NK-92 (cell line): ENCODE measurements around the gene PKN3.
A peak's percentile ranks its signal among the peaks of the same experiment; 100 is the strongest.
"Not testable (repeated sequence)": the region's sequence is repeated elsewhere in the genome, so short reads cannot be mapped to it uniquely, and the experiment has no call there.

Experiments used
- DNase-seq: peaks from one replicate; lab custom pipeline; 2025; ENCODE audit not compliant: unreplicated experiment; lab: John Stamatoyannopoulos, UW

PKN3 gene

DNA sequence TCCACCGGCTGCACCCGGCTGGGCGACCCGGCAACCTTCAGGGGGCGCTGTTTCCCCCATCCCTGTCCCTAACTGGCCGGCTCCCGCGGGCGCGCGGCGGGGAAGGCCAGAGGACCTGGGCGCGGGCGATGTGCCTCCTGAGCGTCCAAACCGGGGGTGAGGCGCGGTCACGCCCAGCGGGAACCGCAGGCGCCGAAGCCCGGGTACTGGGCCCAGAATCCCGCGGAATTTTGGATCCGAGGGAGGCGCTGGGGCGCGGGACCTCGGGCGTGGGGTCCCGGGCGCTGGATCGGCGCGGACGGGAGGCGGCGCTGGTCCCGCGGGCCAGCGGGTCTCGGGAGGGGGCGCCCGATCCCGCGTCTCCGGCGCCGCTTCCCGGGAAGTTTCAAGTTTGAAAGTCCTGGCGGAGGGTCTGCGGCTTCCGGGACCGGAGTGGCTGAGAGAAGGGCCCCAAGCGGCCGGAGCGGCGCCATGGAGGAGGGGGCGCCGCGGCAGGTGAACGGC, at the start of gene PKN3:
Gene PKN3 (plus strand): TSS at position 59 of the 504 bp plus-strand sequence. CDS start 413 bp downstream, at position 472.
- DNase-seq, result no peak

DNA sequence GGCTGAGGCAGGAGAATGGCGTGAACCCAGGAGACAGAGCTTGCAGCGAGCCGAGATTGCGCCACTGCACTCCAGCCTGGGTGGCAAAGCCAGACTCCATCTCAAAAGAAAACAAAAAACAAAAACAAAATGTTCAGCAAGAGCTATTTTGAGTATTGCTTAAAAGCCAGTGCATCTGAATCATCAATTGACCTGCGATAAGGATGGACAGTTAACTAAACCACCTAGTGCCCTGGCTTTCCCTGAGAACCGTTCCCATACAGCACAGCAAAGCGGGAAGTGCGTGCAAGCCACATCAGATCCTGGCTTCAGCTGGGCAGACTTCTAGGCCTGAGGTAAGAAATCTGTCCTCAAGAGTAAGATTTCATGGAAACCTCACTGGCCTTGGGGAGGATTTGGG, 48.4 kb upstream of the PKN3 start:
- DNase-seq, result no peak

DNA sequence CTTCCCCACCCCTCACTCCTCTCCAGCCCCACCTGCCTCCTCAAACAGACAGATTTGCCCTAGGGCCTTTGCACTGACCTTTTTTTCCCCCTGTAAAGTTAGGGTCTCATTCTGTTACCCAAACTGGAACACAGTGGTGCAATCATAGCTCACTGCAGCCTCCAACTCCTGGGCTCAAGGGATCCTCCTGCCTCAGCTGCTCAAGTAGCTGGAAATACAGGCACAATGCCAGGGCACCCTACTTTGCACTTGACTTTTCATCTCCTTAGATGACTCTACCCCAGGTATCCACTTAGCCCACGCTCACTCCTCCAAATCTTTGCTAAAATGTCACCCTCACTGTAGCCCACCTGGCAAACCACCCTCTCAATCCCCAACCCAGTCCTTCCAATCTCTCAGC, 47.8 kb upstream of the PKN3 start:
- no peak for DNase-seq

DNA sequence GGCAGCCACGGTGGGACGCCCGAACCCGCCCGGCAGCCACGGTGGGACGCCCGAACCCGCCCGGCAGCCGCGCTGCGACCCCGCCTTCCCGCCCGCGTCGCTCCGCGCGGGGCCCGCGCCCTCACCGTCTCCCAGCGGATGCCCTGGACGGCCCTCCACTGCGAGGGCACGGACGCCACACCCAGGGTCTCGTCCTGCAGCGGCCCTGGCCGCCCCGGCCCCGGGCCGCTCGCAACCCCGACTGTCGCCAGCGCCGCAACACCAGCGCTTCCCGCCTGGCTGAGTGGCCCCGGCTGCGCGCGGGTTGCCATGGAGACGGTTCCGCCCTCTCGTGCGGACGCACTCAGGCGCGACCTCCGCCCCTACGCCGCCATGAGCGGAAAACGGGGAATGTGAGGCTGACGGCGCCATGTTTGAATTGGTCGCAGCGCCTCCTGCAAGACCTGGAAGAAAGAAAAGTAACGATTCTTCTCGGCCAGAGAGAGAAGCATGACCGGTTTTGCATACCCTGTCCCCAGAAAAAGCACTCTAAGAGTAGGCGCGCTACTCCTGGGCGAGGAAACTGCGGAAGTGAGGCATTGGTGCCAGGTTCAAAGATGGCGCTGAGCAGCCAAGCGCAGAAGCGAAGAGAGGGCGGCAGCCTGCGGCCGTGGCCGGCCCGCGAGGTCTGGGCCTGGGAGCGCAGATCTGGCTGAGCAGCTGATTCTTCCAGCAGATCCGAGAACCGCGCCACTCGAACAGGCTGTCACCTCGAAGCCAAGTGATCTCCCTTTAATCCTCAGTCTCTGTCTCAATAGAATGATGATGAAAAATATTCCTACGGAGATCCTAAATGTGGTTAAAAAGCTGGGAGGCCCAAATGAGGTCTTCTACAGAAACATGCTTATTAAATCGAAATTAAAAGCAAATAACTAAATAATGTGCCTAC, 45.6 kb upstream of the PKN3 start, which contains the start of gene DYNC2I2:
Gene DYNC2I2 (minus strand): TSS at position 432 of the 928 bp plus-strand sequence. CDS start 121 bp downstream, at position 311.
- peak; percentile 52 for DNase-seq

DNA sequence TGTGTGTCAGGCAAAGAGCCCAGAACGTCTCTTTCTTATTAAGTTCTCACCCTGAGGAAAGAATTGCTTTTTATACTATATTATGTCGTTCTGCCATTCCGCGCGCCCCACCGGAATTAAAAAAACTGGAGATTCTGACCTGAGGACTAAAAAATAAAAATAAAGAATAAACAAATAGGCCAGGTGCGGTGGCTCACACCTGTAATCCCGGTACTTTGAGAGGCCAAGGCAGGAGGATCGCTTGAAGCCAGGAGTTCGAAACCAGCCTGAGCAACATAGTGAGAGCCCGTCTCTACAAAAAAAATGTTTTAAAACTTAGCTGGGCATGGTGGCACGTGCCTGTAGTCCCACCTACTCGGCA, 45.0 kb upstream of the PKN3 start:
- DNase-seq, result no peak

DNA sequence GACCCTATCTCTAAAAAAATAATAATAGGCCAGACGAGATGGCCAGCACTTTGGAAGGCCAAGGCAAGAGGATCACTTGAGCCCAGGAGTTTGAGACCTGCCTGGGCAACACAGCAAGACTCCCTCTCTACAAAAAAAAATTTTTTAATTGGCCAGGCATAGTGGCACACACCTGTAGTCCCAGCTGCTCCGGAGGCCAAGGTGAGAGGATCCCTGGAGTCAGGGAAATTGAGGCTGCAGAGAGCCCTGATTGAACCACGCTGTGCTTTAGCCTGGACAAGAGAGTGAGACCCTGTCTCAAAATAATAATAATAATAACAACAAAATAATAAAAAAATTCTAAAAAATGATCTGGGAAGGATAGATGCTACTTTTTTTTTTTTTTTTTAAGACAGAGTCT, 44.5 kb upstream of the PKN3 start:
- DNase-seq, result no peak

DNA sequence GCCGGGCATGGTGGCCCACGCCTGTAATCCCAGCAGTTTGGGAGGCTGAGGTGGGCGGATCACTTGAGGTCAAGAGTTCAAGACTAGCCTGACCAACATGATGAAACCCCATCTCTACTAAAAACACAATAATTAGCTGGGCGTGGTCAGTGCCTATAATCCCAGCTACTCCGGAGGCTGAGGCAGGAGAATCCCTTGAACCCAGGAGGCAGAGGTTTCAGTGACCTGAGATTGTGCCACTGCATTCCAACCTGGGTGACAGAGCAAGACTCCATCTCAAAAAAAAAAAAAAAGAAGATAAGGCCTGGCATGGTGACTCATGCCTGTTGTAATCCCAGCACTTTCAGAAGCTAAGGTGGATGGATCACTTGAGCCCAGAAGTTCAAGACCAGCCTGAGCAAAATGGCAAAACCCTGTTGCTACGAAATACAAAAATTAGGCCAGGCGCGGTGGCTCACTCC, 35.8 kb upstream of the PKN3 start:
- not testable (repeated sequence) for DNase-seq

DNA sequence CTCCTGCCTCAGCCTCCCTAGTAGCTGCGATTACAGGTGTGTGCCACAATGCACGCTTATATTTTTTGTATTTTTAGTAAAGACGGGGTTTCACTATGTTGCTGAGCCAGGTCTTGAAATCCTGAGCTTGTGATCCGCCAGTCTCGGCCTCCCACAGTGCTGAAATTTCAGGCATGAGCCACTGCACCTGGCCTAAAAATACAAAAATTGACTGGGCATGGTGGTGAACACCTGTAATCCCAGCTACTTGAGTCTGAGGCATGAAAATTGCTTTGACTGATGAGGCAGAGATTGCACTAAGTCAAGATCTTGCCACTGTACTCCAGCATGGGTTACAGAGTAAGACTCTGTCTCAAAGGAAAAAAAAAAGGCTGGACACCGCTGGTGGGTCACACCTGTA, 32.5 kb upstream of the PKN3 start:
- no peak for DNase-seq

DNA sequence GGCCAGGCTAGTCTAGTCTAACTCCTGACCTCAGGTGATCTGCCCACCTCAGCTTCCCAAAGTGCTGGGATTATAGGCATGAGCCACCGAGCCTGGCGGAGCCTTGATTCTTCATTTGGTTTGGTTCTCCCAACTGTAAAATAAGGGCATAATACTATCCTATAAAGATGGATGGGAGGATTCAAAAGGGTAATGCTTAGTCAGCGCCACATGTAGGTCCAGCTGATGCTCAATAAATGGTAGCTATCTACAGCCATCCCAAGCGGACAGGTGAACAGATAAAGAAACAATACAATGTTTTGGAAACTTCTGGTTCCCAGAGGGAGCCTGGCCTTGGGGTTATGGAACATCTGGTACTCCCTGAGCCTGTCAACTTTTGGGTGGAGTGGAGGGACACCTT, 26.9 kb upstream of the PKN3 start:
- no peak for DNase-seq

DNA sequence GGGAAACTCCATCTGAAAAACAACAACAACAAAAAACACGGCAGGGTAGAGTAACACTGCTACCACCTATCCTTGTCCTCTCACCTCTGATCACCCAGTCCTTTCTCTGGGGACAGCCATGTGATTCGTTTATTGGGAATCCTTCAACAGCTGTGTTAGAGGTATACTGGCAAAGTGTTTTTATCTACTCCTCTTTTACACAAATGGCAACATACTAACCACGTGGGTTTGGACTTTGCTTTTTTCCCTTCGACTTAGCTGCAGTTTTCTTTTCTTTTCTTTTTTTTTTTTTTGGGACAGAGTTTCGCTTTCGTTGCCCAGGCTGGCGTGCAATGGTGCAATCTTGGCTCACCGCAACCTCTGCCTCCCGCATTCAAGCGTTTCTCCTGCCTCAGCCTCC, 24.5 kb upstream of the PKN3 start:
- DNase-seq, result no peak

DNA sequence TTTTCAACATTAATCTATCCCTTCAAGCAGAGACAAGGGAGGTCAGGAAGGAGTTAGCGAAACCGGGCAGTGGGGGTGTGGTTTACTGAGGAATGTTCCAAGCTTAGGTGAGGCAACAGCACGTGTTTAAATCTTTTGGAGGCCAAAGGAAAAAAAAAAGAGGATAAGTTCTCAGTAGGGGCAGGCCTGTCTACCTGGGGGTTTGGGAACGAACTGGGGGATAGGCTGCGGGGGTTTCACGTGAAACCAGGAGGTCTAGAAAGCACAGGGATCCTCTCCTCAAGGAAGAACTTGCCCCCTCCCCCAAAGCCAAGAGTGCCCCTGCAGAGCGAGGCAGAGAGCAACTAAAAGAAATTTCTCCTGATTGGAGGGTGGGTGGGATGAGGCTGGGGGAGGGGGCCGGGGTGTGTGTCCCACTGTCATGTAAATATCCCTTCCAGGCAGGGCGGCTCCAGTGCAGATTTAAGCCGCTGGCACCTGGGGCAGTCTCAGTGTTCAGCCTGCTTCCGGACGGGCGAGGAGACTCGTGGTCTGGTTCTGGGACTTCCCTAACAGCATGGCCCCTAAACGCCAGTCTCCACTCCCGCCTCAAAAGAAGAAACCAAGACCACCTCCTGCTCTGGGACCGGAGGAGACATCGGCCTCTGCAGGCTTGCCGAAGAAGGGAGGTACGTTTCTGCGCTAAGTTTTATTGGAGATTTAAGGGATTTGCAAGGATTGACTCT, 18.8 kb upstream of the PKN3 start:
- DNase-seq, result no peak

DNA sequence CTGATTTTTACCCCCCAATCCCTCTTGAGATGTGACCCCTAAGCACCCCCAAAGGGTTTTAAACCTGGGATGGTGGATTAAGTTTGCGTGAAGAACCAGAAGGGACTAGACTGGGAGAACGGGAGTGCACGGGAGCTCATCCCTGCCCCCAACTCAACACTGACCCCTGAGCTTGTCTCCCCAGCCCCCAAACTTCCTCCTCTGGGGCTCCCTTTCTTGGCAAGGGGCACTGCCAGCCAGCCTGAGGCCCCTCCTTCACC, 18.3 kb upstream of the PKN3 start:
- DNase-seq, result no peak

DNA sequence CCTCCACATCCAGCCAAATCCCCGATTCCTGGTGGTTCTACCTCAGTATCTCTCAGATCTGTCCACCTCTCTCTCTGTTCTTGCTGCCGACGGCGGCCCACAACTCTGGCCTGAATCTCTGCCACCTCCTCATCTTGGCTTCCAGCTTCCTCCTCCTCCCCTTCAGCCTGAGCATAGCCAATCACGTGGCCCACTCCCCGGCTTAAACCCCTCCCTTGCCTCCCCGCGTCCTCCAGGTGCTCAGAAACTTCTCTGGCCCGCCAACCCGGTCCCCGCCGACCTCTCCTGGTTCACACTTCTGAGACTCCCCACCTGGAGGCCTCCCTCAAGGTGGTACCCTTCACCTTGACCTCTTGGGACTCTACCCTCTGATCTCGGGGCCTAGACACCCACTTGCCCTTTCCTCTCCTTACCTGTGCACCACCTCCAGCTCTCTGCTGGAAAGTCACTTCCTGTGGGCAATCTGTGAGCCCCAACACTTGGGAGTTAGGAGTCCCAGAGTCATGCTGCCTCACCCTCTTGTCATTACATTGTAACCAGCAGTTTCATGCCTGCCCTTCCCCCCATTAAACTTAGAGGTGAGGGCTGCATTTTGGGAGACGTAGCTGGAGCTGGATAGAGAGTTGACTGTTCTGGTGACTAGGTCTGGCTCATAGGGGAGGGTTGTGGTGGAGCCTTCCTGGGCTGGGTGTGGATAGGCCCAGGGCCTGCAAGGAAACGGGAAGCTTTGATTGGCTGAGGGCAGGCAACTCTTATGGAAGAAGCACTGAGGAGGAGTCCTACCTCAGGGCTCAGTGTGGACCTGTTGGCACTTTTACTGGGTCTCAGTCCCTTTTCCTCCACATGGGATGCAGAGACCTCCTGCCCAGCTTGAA, 17.7 kb upstream of the PKN3 start:
- no peak for DNase-seq

DNA sequence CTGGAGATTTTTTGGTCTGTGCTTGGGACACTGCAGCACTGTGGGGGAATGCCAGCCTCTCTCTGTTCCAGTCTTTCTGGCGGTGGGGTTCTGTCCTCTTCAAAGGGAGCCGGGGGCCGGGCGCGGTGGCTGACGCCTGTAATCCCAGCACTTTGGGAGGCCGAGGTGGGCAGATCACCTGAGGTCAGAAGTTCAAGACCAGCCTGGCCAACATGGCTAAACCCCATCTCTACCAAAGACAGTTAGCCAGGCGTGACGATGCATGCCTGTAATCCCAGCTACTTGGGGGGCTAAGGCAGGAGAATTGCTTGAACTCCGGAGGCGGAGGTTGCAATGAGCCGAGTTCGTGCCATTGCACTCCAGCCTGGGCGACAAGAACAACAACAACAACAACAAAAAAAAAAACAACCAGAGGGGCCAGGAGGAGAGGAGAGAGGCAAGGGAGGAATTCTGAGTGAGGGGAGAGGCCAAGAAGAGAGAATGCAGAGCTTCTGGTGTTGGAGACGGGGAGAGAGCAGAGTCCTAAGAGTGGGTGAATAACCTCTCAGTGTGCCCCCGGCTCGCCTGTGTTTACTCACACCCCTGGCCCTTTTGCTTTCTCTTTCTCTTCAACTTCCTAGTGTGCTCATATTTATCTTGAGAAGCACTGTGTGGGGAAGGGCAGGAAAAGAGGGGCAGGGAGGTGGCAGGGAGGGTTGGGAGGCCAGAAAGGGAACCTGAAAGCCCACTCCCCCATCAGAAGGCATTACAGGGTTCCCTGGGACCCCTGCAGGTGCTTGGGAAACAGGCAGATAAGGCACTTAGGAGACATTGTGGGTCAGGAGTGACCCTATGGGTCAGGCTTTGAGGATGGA, 16.4 kb upstream of the PKN3 start:
- DNase-seq, result no peak

DNA sequence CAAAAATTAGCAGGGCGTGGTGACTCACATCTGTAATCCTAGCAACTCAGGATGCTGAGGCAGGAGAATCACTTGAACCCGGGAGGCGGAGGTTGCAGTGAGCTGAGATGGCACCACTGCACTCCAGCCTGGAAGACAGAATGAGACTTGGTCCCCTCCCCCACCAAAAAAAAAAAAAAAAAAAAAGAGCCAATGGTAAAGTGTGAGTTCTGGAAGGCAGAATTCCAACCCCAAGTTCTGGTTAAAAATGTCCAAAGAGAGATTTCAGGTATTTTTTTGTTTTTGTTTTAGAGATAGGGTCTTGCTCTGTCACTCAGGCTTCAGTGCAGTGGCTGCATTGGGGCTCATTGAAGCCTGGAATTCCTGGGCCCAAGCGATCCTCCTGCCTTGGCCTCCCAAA, 14.8 kb upstream of the PKN3 start:
- no peak for DNase-seq

DNA sequence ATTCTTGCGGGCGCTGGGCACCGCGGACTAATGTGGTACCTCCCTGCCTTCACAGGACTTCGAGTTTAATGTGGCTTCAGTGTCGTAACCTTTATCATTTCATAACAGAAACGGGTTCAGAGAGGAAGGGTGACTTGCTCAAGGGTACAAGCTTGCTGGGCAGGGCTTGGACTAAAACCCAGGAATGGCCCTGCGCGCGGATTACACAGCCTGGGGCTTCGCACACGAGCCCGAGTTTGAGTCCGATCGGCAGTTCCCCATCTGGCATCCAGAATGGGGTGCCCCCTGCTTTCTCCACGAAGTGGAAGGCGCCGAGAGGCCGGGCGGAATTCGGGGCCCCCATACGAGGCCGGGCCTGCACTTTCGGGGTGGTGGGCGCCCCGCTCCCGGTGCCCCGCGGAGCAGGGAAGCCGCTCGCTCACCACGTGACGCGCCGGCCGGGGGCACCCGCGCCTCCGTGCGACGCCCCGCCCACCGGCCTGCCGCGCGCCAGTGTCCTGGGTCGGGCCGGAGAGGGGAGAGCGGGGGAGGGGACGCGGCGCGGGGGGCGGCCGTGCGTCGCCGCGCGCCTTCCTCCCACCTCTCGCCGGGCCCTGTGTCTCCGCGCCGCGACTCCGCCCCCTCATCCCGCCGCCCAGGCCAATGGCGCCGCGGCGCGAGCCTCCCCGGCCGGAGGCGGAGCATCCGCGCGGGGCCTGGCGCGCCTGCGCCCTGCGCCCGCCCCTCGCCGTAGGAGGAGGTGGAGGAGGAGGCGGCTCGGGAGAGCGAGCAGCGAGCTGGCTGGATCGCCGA, 13.6 kb upstream of the PKN3 start, which contains the start of gene SET:
Gene SET (plus strand): TSS at position 722 of the 792 bp plus-strand sequence. CDS start 361 bp downstream, outside the sequence.
- DNase-seq, result no peak

DNA sequence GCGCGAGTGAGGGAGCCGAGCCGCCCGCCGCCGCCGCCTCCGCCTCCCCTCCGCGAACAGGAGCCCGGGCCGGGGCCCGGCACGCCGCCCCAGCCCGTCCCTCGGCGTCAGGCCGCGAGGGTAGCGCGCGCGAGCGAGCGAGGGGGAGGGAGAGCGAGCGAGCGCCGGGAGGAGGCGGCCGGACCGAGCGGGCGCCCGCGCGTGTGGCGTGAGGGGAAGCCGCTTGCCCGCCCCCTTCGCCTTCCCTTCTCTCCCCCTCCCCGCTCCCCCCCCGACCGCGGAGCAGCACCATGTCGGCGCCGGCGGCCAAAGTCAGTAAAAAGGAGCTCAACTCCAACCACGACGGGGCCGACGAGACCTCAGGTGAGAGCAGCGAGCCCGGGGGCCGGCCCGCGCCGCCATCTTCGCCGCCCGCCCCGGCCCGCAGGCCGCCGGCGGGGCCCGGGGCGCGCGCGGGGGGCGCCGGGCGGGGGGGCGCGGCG, 13.0 kb upstream of the PKN3 start:
- DNase-seq, result no peak

DNA sequence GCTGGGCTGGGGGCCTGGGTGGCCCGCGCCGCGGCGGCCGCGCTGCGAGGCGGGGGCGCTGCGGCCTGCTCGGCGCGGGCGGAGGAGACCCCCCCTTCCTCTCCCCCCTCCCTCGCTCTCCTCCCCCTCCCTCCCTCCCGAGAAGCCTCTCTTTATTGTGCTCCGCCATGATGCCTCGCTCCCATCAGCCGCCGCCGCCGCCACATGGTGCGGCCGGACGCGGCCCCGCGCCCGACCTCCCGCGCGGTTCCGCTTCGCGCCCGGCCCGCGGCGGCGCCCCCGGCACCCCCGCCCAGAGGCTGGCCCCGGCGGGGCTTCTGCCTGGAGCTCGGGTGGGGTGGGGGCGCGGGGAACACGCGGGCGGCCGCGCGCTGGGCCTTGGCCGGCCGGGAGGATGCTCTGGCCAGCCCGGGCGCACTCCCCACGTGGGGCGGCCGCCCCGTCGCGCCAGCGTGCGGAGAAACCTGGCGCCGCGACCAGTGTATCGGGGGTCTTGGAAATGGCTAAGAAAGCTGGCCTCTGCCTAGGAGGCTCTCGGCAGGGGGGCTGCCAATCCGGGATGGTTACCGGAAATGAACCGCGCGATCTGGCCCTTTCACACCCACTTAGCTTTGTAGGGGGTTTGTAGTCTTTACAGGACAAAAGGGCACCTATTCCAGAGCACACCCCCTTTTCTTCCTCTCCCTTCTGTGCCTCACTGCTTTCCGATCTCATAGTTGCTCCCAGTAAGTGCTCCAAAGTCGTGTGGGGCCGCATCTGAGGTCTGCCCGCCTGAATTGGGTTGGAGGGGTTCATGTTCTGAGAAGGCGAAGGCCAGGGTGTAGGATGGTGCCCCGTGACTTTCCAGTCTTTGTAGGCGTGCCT, 12.3 kb upstream of the PKN3 start:
- DNase-seq, result no peak
